PC-9 (cell line): ENCODE measurements around the gene TENM4. TPM values are rescaled to one million over a fixed set of nuclear protein-coding genes. Genes with fewer than 3 reads are reported as not detected.

ENCODE experiments used
- BruUV-seq: library from RNA; stranded (reverse); fragments of 400-500 nt; replicated peaks from 2 replicates; lab custom pipeline; 2021; lab: Mats Ljungman, UMichigan
- CTCF ChIA-PET: fragments of 300-600 bp; sonication (Branson Sonifier 250); formaldehyde crosslinking; loops from one replicate; lab custom pipeline; 2022; ENCODE audit warnings: antibody characterized with exemption; lab: Charles Lee
- POLR2A ChIA-PET: fragments of 300-600 bp; sonication (Branson Sonifier 250); formaldehyde crosslinking; loops from one replicate; lab custom pipeline; 2022; ENCODE audit warnings: antibody characterized with exemption; ENCODE audit not compliant: unreplicated experiment; lab: Charles Lee
- DNase-seq, 2 experiments: peaks; one replicate each; pipeline versions ENCODE4 v3.0.0 to v3.0.0-alpha.2; 2015 to 2022; ENCODE audit warnings: mixed read lengths in 1 of 2
- H2AFZ ChIP-seq: fragments of 200-600 bp; sonication (generic); 2 replicates; pipeline ENCODE4 v1.8.1; 2017; ENCODE audit warnings: antibody characterized with exemption
- H3F3A ChIP-seq: fragments of 200-600 bp; sonication (generic); 2 replicates; pipeline ENCODE4 v1.8.1; 2017; ENCODE audit warnings: antibody characterized with exemption, mild to moderate bottlenecking, low read depth; ENCODE audit not compliant: insufficient read depth
- H3K27ac ChIP-seq: fragments of 200-600 bp; sonication (generic); 2 replicates; pipeline ENCODE4 v1.6.1; 2016; ENCODE audit warnings: mixed run types
- H3K27me3 ChIP-seq: fragments of 200-600 bp; sonication (generic); 2 replicates; pipeline ENCODE4 v1.6.1; 2016; ENCODE audit warnings: low read depth, mixed run types; ENCODE audit not compliant: insufficient read depth
- H3K36me3 ChIP-seq: fragments of 200-600 bp; sonication (generic); 2 replicates; pipeline ENCODE4 v1.6.1; 2016; ENCODE audit warnings: low read depth, mixed run types
- H3K4me1 ChIP-seq: fragments of 200-600 bp; sonication (generic); replicated peaks from 2 replicates; pipeline ENCODE4 v1.6.1; 2016; ENCODE audit warnings: mixed run types; ENCODE audit not compliant: insufficient read depth
- H3K4me2 ChIP-seq: fragments of 200-600 bp; sonication (generic); 2 replicates; pipeline ENCODE4 v1.6.1; 2017; ENCODE audit warnings: mixed run types
- H3K4me3 ChIP-seq: fragments of 200-600 bp; sonication (generic); 2 replicates; pipeline ENCODE4 v1.6.1; 2016; ENCODE audit warnings: mixed run types
- H3K79me2 ChIP-seq: fragments of 200-600 bp; sonication (generic); 2 replicates; pipeline ENCODE4 v1.6.1; 2017; ENCODE audit warnings: low read depth, mixed run types
- H3K9me2 ChIP-seq: fragments of 200-600 bp; sonication (generic); 2 replicates; pipeline ENCODE4 v1.8.1; 2017; ENCODE audit warnings: mild to moderate bottlenecking; ENCODE audit not compliant: insufficient read depth
- H3K9me3 ChIP-seq: fragments of 200-600 bp; sonication (generic); 2 replicates; pipeline ENCODE4 v1.8.1; 2016; ENCODE audit warnings: low read depth; ENCODE audit not compliant: insufficient read depth
- H4K20me1 ChIP-seq: fragments of 200-600 bp; sonication (generic); 2 replicates; pipeline ENCODE4 v1.8.1; 2017; ENCODE audit not compliant: insufficient read depth
- EZH2 ChIP-seq: fragments of 200-600 bp; sonication (generic); IDR thresholded peaks from 2 replicates; pipeline ENCODE4 v1.8.0; 2017; ENCODE audit warnings: antibody characterized with exemption, low read depth
- intact Hi-C: fragments of 100-400 bp; cut with micrococcal nuclease; formaldehyde crosslinking; loops from one replicate; pipeline ENCODE4 v1.10.0; 2022; ENCODE audit not compliant: unreplicated experiment
- total RNA-seq: library from RNA; stranded (reverse); gene quantifications from 2 replicates; pipeline ENCODE4 v1.2.3, GENCODE V29; 2021
- TF ChIP-seq, protein P1 (sequence below): fragments of 200-600 bp; sonication (generic); conservative IDR thresholded peaks from 2 replicates; pipeline ENCODE4 v1.6.1; 2017; ENCODE audit warnings: mixed run types, antibody characterized with exemption, mild to moderate bottlenecking, moderate library complexity

Gene TENM4
- total RNA-seq, 1 experiment from 2014 or later, result not detected

GRCh38 chr11:79045018-79045799 is 395.6 kb downstream of the TENM4 start:
- no peaks in the 10 kb centered on the region for H3K9me2 ChIP-seq
- peaks cover 50% of the 10 kb centered on the region for H3K27me3 ChIP-seq
- H4K20me1 ChIP-seq, result no peaks in the 10 kb centered on the region
- no peak overlapping the region for H3K4me3 ChIP-seq
- ChIA-PET POLR2A (no interaction called here), CTCF (no interaction called here)
- no TSS peak for BruUV-seq
- no peak overlapping the region for H3K4me2 ChIP-seq
- no peak for DNase-seq
- no peaks in the 10 kb centered on the region for H3F3A ChIP-seq
- H3K4me1 ChIP-seq, result no peaks in the 10 kb centered on the region
- no peak for TF ChIP-seq EZH2
- TF ChIP-seq, protein P1, sequence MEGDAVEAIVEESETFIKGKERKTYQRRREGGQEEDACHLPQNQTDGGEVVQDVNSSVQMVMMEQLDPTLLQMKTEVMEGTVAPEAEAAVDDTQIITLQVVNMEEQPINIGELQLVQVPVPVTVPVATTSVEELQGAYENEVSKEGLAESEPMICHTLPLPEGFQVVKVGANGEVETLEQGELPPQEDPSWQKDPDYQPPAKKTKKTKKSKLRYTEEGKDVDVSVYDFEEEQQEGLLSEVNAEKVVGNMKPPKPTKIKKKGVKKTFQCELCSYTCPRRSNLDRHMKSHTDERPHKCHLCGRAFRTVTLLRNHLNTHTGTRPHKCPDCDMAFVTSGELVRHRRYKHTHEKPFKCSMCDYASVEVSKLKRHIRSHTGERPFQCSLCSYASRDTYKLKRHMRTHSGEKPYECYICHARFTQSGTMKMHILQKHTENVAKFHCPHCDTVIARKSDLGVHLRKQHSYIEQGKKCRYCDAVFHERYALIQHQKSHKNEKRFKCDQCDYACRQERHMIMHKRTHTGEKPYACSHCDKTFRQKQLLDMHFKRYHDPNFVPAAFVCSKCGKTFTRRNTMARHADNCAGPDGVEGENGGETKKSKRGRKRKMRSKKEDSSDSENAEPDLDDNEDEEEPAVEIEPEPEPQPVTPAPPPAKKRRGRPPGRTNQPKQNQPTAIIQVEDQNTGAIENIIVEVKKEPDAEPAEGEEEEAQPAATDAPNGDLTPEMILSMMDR, result no peak
- no peaks in the 10 kb centered on the region for H3K79me2 ChIP-seq
- intact Hi-C loops, result no loop called here
- H3K9me3 ChIP-seq, result no peaks in the 10 kb centered on the region
- no peak overlapping the region for H3K27ac ChIP-seq
- no peaks in the 10 kb centered on the region for H3K36me3 ChIP-seq
- H2AFZ ChIP-seq, result no peak overlapping the region

- Histone ChIP-seq H3K36me3 (no peaks in the 10 kb centered on the region), H3K27me3 (peaks cover 47% of the 10 kb centered on the region), H3F3A (no peaks in the 10 kb centered on the region), H3K9me2 (no peaks in the 10 kb centered on the region), H4K20me1 (no peaks in the 10 kb centered on the region), H3K4me3 (no peak overlapping the region), H3K4me1 (no peaks in the 10 kb centered on the region), H3K27ac (no peak overlapping the region), H3K4me2 (no peak overlapping the region), H3K9me3 (no peaks in the 10 kb centered on the region), H2AFZ (no peak overlapping the region), H3K79me2 (no peaks in the 10 kb centered on the region)
- DNase-seq, result no peak
- BruUV-seq, result no TSS peak
- TF ChIP-seq EZH2, result no peak
- TF ChIP-seq, protein P1, result no peak
- CTCF ChIA-PET, result no interaction called here
- intact Hi-C loops, result no loop called here
- POLR2A ChIA-PET, result no interaction called here
Measured at GRCh38 chr11:79044201-79044600, 396.6 kb downstream of the TENM4 start.

GRCh38 chr11:79043726-79044125 is 397.1 kb downstream of the TENM4 start:
- intact Hi-C loops, result no loop called here
- Histone ChIP-seq H4K20me1 (no peaks in the 10 kb centered on the region), H3K4me1 (no peaks in the 10 kb centered on the region), H3K4me3 (no peak overlapping the region), H3K9me2 (no peaks in the 10 kb centered on the region), H3K9me3 (no peaks in the 10 kb centered on the region), H3K36me3 (no peaks in the 10 kb centered on the region), H3F3A (no peaks in the 10 kb centered on the region), H3K79me2 (no peaks in the 10 kb centered on the region), H3K27me3 (peaks cover 45% of the 10 kb centered on the region), H3K27ac (no peak overlapping the region), H2AFZ (no peak overlapping the region), H3K4me2 (no peak overlapping the region)
- no peak for DNase-seq
- BruUV-seq, result no TSS peak
- ChIA-PET POLR2A (no interaction called here), CTCF (no interaction called here)
- TF ChIP-seq, protein P1, result no peak
- TF ChIP-seq EZH2, result no peak
